ENCODE data around the gene C20orf141.

The C20orf141 gene

DNA sequence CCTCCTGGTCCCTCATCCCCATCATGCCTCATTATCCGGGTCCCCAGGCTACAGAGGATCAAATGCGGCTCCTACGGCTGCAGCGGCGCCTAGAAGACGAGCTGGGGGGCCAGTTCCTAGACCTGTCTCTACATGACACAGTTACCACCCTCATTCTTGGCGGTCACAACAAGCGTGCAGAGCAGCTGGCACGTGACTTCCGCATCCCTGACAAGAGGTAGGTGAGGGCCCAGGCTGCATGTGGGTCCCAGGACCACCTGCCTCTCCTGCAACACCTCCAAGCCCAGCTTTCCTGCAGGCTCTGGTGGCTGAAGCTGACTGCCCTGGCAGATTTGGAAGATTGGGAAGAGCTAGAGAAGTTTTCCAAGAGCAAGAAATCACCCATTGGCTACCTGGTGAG is 50.3 kb downstream of the C20orf141 start:
- no peak for TF ChIP-seq SPI1 (IDR thresholded peaks at IDR 0.05; ENCODE audit: borderline replicate concordance, low read depth)
- no peak for TF ChIP-seq POLR2AphosphoS5 (IDR thresholded peaks at IDR 0.05; ENCODE audit: low read depth)
- TF ChIP-seq GABPA (IDR thresholded peaks at IDR 0.05; ENCODE audit: low read depth): no peak
- no peaks in the 10 kb centered on the region for H3K27me3 ChIP-seq (ENCODE audit: insufficient read depth, poor library complexity, severe bottlenecking)

More for the DNA sequence above, 50.3 kb downstream of the C20orf141 start:
- DNase-seq (ENCODE audit: low read depth in 1 of 2, low spot score in 1 of 2): no peak
- H3K4me3 ChIP-seq (replicated peaks; ENCODE audit: insufficient read depth, low read length): no peak overlapping the region
- H3K27ac ChIP-seq (replicated peaks): no peak overlapping the region

All from HL-60 (cell line).